Measurements from ENCODE around the gene TSPO2. TPM values are rescaled to one million over a fixed set of nuclear protein-coding genes. Genes with fewer than 3 reads are reported as not detected.

TSPO2 gene
- total and polyA plus RNA-seq, 5 donors from 2014 or later = not detected

Other genes starting within 250 kb of the TSPO2 start
- gene UNC5CL, start 3.2 kb upstream of the TSPO2 start, total RNA-seq = 4.4 TPM
- gene UNC5CL, start 3.2 kb upstream of the TSPO2 start, polyA plus RNA-seq = under 1 TPM; 0.11 to 0.68 (median 0.20) TPM
- not detected for gene APOBEC2, start 10.7 kb downstream of the TSPO2 start, total RNA-seq
- 1 to 10 TPM in 1 of 4 donors, under 1 TPM in 3; 0.67 to 1.1 (median 0.88) TPM for gene APOBEC2, start 10.7 kb downstream of the TSPO2 start, polyA plus RNA-seq
- gene OARD1, start 29.9 kb downstream of the TSPO2 start, total RNA-seq = 30.3 TPM
- gene OARD1, start 29.9 kb downstream of the TSPO2 start, polyA plus RNA-seq = 10 to 100 TPM; 38.8 to 58.2 (median 53.6) TPM
- gene NFYA, start 30.5 kb downstream of the TSPO2 start, total RNA-seq = 37.9 TPM
- gene NFYA, start 30.5 kb downstream of the TSPO2 start, polyA plus RNA-seq = 10 to 100 TPM; 15.9 to 24.1 (median 19.7) TPM
- gene TREML1, start 111.9 kb downstream of the TSPO2 start, total RNA-seq = 4.8 TPM
- not detected for gene TREML1, start 111.9 kb downstream of the TSPO2 start, polyA plus RNA-seq
- not detected for gene TREM2, start 120.6 kb downstream of the TSPO2 start, total RNA-seq
- gene TREM2, start 120.6 kb downstream of the TSPO2 start, polyA plus RNA-seq = not detected
- gene TREML2, start 158.7 kb downstream of the TSPO2 start, total RNA-seq = 1.7 TPM
- 1 to 10 TPM in 3 of 4 donors, under 1 TPM in 1; 0.64 to 1.7 (median 1.4) TPM for gene TREML2, start 158.7 kb downstream of the TSPO2 start, polyA plus RNA-seq
- gene TREML4, start 185.9 kb downstream of the TSPO2 start, total RNA-seq = not detected
- gene TREML4, start 185.9 kb downstream of the TSPO2 start, polyA plus RNA-seq = not detected
- not detected for gene TREM1, start 244.2 kb downstream of the TSPO2 start, total RNA-seq
- under 1 TPM in 1 of 4 donors, not detected in 3; 0.54 TPM for gene TREM1, start 244.2 kb downstream of the TSPO2 start, polyA plus RNA-seq

Measured in CD4-positive, CD25-positive, alpha-beta regulatory T cell (primary cell).